HG03039 (cell line): ENCODE data around the gene GUK1.

Source experiments
- ATAC-seq: cut with Tn5 transposase; IDR thresholded peaks from one replicate; pipeline ENCODE4 v1.9.1; 2021; ENCODE audit warnings: mild to moderate bottlenecking, moderate library complexity; ENCODE audit not compliant: unreplicated experiment

Gene GUK1

GRCh38 chr1:228125185-228125584, 14.9 kb upstream of the GUK1 start:
- no peak for ATAC-seq

- ATAC-seq = no peak
Observed at GRCh38 chr1:228131766-228132165, 8.3 kb upstream of the GUK1 start.

GRCh38 chr1:228134591-228134990, 5.5 kb upstream of the GUK1 start:
- no peak for ATAC-seq

- ATAC-seq = no peak
Observed at GRCh38 chr1:228136901-228137300, 3.2 kb upstream of the GUK1 start.

GRCh38 chr1:228139406-228139930, 611 bp upstream of the GUK1 start:
- ATAC-seq = no peak

GRCh38 chr1:228140724-228141225, 696 bp downstream of the GUK1 start:
- no peak for ATAC-seq

- ATAC-seq = no peak
Observed at GRCh38 chr1:228141226-228142044, 1.4 kb downstream of the GUK1 start.

- ATAC-seq = no peak
Observed at GRCh38 chr1:228142155-228142691, 2.1 kb downstream of the GUK1 start.

GRCh38 chr1:228142701-228143136, 2.6 kb downstream of the GUK1 start:
- no peak for ATAC-seq

GRCh38 chr1:228143480-228144192, 3.6 kb downstream of the GUK1 start:
- ATAC-seq = no peak

- no peak for ATAC-seq
Observed at GRCh38 chr1:228144193-228144992, 4.3 kb downstream of the GUK1 start.

GRCh38 chr1:228144993-228145343, 4.9 kb downstream of the GUK1 start:
- ATAC-seq = no peak

GRCh38 chr1:228145463-228146416, 5.7 kb downstream of the GUK1 start:
- ATAC-seq = no peak

- ATAC-seq = no peak
Observed at GRCh38 chr1:228146417-228147150, 6.5 kb downstream of the GUK1 start.

- ATAC-seq = no peak
Observed at GRCh38 chr1:228147151-228147693, 7.1 kb downstream of the GUK1 start.

- no peak for ATAC-seq
Observed at GRCh38 chr1:228147768-228148167, 7.7 kb downstream of the GUK1 start.

- no peak for ATAC-seq
Observed at GRCh38 chr1:228148196-228148861, 8.2 kb downstream of the GUK1 start.

GRCh38 chr1:228148935-228149405, 8.9 kb downstream of the GUK1 start:
- ATAC-seq = no peak
